Activated CD8-positive, alpha-beta memory T cell treated with anti-CD3 and anti-CD28 coated beads, Interleukin-2, amount 50 U/mL, for 24 hours (primary cell): ENCODE data around the gene PDE4D.

ENCODE experiments used
- DNase-seq: peaks from one replicate; pipeline ENCODE4 v3.0.0-alpha.2; 2020; ENCODE audit errors: extremely low read depth

PDE4D gene

DNA sequence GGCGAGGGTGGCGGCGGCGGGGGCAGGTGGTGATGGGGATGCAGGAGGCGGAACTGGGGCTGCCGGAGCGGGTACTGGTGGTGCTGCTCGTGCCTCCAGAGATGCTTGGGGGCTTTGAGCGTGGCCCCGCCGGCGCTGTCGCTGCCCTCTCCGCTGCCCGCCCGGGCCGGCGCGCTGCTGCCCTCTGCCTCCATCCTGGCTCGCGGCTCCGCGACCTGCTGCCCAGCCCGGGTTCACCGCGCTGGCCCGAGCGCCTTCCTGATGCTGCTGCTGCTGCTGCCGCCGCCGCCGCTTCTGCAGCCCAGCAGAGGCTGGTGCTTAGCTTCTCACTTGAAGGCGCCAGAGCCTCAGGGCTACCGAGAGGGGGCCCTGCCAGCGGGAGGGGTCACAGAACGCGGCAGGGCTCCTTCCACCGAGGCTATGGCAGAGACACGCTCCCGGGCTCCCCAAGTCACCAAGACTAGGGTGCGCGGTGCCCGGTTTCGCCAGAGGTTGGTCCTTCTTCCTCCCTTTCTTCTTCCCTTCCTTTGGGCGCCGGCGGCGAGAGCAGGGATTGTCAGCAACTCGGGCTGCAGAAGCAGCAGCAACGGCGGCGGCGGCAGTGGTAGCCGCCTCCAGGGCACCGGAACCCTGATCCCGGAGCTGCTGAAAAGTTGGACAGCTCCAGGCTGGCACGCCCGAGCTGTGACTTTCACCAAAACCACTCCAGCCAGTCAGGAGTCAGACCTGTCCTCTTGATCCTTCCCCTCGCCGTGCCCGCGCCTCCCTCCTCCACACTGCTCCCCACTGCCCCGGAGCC, at the start of gene PDE4D:
Gene PDE4D, minus strand, starts transcription at position 298 of the 799 bp plus-strand sequence.
- no peak for DNase-seq

DNA sequence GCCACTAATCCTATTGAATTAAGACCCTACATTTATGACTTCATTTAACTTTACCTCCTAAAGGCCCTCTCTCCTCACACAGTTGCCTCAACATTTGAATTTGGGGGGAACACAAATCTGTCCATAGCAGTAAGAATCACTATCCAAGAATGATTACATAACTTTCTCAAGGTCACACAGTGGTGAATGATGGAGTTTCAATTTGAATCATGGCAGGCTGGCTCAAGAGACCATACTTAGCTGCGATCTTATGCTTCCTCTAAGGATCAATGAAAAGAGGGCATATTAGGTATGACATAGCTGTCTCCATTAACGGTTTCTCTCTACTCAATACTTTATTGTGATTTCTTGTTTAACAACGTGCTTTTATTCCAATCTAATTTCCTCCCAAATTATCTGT, 44.1 kb upstream of the PDE4D start:
- no peak for DNase-seq

- no peak for DNase-seq
These were observed 29.9 kb upstream of the PDE4D start for GRCh38 chr5:59923465-59923864.

- DNase-seq: no peak
These were observed 28.7 kb upstream of the PDE4D start for GRCh38 chr5:59922220-59922619.

DNA sequence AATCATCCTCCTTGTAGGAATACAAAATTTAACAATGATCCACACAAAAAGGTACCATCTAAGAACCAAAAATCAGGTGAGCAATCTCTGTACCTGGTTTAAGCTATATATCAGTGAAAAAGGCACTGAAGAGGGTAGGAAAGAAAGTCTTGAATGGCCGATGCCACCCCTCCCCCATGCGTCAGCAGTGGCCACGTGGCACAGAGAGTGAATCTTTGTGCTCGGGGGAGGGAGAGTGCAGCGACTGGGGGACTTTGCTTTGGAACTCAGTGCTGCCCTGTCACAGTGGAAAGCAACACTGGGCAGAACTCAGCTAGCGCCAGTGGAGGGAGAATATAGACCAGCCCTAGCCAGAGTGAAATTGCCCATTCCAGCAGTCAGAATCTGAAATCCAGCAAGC, 28.3 kb upstream of the PDE4D start:
- DNase-seq: no peak

GRCh38 chr5:59919484-59919883, 26.0 kb upstream of the PDE4D start:
- no peak for DNase-seq

DNA sequence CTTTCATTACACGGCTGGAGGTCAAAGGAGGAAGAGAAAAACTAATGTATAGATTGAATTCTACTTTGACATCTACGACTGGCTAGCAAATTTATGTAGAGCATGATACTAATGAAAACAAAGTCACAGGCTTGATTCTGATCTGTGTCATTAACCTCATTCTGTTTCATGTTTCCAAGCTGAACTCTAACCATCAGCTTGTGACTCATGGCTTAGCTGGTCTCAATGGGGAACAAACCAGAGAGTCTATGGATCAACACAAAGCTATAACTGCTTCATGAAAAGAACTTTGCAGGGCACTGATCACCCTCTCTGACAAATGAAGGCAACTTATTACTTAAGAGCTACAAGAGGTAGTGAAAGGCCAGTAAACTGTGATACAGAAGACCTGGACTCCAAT, 23.6 kb upstream of the PDE4D start:
- DNase-seq: no peak

DNA sequence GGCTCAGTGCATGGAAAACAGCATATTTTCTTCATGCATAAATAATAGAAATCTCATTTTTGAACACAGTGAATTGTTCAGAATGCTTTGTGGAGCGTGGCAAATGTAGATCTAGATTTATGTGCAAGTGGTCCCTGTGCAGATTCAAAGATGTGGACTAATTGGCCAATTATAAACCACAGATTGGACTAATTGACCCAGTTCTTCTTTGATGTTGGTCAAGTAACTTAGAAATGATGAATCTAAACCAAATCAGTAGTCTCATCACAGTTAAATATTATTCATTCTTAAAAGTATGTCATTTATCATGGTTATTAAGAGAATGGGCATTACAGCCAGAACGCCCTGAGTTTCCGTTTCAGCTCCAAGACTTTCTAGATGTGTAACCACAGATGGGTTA, 11.7 kb upstream of the PDE4D start:
- DNase-seq: no peak

DNA sequence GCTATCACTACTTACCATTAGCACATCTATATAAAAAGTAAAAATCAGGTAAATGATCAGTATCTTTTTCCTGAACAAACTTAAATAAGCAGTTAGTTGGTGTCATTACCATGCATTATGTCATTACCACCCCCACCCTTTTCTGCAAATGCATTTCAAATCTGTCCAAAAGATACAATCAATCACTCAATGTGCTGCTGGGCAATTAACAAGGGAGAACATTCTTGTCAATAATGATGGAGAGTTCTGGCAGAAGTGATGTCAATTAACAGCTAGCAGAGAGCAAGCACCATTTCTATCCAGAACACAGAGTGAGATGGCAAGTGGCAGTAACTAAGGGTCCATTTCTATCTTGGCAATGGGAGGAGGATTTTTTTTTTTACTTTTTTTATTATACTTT, 3.5 kb upstream of the PDE4D start:
- no peak for DNase-seq

GRCh38 chr5:59891962-59892643, 1.4 kb downstream of the PDE4D start:
- no peak for DNase-seq

- no peak for DNase-seq
These were observed 6.3 kb downstream of the PDE4D start for GRCh38 chr5:59887274-59887673.

DNA sequence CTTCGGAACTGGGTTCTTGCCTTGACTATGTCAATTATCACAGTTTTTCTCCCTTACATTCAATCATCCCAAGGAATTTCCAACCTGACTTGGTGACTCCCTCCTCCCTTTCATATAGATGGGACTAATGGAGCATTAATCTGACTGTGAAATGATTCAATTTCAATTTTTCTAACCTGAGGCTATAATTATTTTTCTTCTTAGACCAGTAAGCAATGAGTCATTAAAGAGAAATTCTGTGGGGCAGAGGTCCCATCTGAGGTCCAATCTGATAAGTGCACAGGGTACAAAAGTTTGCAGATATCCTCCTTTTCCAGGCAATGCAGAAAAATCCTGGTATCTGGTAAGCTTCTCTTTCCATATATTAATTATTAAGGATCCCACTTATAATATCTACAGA, 18.9 kb downstream of the PDE4D start:
- no peak for DNase-seq

- DNase-seq: no peak
These were observed 20.4 kb downstream of the PDE4D start for GRCh38 chr5:59873113-59873512.

- no peak for DNase-seq
These were observed 26.9 kb downstream of the PDE4D start for GRCh38 chr5:59866661-59867060.

GRCh38 chr5:59864718-59865117, 28.8 kb downstream of the PDE4D start:
- DNase-seq: no peak

DNA sequence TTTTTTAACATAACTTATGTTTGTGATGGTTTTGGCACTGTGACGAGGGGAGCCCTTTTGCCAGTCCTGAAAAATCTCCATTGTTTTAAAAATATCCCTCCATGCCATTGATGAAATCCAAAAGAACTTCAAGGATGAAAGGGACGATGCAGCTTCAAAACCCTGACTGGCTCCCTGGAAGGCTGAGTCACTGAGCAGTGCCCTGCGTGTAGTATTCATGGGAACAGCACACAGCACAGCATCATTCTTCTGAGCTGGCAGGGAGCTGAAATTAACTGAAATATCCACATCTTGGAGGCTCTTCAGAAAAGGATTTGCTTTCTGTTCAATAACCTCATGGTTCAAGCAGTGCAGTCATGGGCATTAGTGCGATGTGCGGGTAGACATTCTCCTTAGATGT, 29.7 kb downstream of the PDE4D start:
- DNase-seq: no peak

DNA sequence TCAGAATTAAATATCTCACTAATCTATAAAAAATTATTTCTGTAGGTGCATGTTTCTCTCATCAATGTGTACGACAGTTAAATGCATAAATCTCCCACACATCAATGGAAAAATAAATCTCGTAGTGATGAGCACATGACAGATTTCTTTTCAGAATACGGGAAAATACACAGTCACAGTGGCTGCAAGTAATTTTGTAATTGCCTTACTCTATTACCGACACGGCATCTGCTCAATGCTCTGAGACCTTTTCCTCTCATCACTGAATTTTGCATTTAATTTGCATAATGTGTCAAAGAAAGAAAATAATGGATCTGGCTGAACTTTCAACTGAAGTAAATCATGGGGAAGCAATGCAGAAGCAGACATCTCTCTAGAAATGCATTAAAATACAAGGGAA, 37.2 kb downstream of the PDE4D start:
- DNase-seq: no peak

- no peak for DNase-seq
These were observed 42.8 kb downstream of the PDE4D start for GRCh38 chr5:59850766-59851165.

- no peak for DNase-seq
These were observed 45.9 kb downstream of the PDE4D start for GRCh38 chr5:59847586-59847985.

DNA sequence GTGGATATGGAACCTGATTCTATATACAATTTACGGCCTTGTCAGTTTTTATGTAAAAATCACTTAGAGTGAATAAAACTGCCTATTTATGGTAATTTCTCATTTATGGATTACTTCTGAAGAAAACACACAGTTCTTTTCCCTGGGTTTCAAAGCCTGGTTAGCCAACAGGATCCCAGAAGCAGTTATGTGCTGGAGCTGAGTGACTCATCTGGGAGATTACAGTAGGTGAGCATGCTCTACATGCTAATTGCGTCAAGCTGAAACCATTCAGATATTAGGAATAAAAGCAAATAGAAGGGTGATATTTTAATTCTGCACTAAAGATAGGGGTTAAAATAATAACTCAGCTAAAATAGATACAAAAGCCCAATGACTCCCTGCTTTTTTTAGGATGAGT, 47.8 kb downstream of the PDE4D start:
- no peak for DNase-seq

- no peak for DNase-seq
These were observed 49.9 kb downstream of the PDE4D start for GRCh38 chr5:59843511-59844213.

- no peak for DNase-seq
These were observed 50.5 kb downstream of the PDE4D start for GRCh38 chr5:59842999-59843398.

DNA sequence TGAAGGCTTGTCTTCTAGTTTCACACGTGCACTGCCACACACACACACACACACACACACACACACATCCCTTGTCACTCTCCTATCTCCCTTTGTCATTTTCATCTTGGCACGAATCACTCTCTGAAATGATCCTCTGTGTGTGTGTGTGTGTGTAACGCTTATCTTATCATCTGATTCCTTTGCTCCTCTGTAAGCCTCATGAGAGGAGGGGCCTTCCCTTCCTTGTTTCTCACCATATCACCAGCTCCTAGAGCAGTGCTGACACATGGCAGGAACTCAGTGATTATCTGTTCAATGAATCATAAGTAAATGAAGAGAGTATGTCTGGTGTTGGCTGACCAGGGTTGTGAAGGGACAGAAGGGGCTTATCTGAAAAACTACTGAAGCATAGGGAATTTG, 53.3 kb downstream of the PDE4D start:
- DNase-seq: no peak
